Brain microvascular endothelial cell (primary cell): ENCODE data around the gene PPP3CA.

Experiments used
- DNase-seq: peaks from one replicate; pipeline ENCODE4 v3.0.0-alpha.2; 2020
- H3K27ac ChIP-seq: fragments of 250-450 bp; sonication (Bioruptor Pico); 2 replicates; pipeline ENCODE4 v1.5.1; 2020; ENCODE audit warnings: mild to moderate bottlenecking, moderate library complexity
- H3K27me3 ChIP-seq: fragments of 250-450 bp; sonication (Bioruptor Pico); replicated peaks from 2 replicates; pipeline ENCODE4 v1.5.1; 2020; ENCODE audit warnings: mild to moderate bottlenecking
- H3K36me3 ChIP-seq: fragments of 250-450 bp; sonication (Bioruptor Pico); replicated peaks from 2 replicates; pipeline ENCODE4 v1.5.1; 2020; ENCODE audit warnings: mild to moderate bottlenecking
- H3K4me3 ChIP-seq: 2 replicates; pipeline ENCODE4 v1.5.1; 2011; ENCODE audit warnings: low read depth, mild to moderate bottlenecking, control low read depth, low read length, moderate library complexity
- in situ Hi-C: cut with HindIII; loops from 2 replicates; pipeline ENCODE4 v1.10.0; 2017; ENCODE audit warnings: low sequenced_read_pairs, low pct_ligation_motif_present
- TF ChIP-seq, protein P1 (sequence below): IDR thresholded peaks from 2 replicates; pipeline ENCODE4 v1.5.1; 2011; ENCODE audit warnings: low read depth, mild to moderate bottlenecking, moderate library complexity, low read length, control low read depth, inconsistent platforms; ENCODE audit errors: missing control alignments

PPP3CA gene

GRCh38 chr4:101232074-101232776 lies 115.1 kb downstream of the PPP3CA start:
- no peaks in the 10 kb centered on the region for H3K27me3 ChIP-seq
- DNase-seq, result peak; percentile 90
- in situ Hi-C loops, result no loop called here
- no peak overlapping the region for H3K27ac ChIP-seq
- TF ChIP-seq, protein P1, sequence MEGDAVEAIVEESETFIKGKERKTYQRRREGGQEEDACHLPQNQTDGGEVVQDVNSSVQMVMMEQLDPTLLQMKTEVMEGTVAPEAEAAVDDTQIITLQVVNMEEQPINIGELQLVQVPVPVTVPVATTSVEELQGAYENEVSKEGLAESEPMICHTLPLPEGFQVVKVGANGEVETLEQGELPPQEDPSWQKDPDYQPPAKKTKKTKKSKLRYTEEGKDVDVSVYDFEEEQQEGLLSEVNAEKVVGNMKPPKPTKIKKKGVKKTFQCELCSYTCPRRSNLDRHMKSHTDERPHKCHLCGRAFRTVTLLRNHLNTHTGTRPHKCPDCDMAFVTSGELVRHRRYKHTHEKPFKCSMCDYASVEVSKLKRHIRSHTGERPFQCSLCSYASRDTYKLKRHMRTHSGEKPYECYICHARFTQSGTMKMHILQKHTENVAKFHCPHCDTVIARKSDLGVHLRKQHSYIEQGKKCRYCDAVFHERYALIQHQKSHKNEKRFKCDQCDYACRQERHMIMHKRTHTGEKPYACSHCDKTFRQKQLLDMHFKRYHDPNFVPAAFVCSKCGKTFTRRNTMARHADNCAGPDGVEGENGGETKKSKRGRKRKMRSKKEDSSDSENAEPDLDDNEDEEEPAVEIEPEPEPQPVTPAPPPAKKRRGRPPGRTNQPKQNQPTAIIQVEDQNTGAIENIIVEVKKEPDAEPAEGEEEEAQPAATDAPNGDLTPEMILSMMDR, result no peak
- no peak overlapping the region for H3K4me3 ChIP-seq
- H3K36me3 ChIP-seq, result no peaks in the 10 kb centered on the region

GRCh38 chr4:101230801-101231426 lies 116.4 kb downstream of the PPP3CA start:
- Histone ChIP-seq H3K27me3 (no peaks in the 10 kb centered on the region), H3K27ac (no peak overlapping the region), H3K36me3 (no peaks in the 10 kb centered on the region), H3K4me3 (no peak overlapping the region)
- DNase-seq, result no peak
- in situ Hi-C loops, result no loop called here
- TF ChIP-seq, protein P1, result peak; percentile 44

GRCh38 chr4:101229116-101229515 lies 118.2 kb downstream of the PPP3CA start:
- in situ Hi-C loops, result no loop called here
- Histone ChIP-seq H3K36me3 (no peaks in the 10 kb centered on the region), H3K27ac (no peak overlapping the region), H3K27me3 (no peaks in the 10 kb centered on the region), H3K4me3 (no peak overlapping the region)
- DNase-seq, result peak; percentile 25
- TF ChIP-seq, protein P1, result no peak

DNA sequence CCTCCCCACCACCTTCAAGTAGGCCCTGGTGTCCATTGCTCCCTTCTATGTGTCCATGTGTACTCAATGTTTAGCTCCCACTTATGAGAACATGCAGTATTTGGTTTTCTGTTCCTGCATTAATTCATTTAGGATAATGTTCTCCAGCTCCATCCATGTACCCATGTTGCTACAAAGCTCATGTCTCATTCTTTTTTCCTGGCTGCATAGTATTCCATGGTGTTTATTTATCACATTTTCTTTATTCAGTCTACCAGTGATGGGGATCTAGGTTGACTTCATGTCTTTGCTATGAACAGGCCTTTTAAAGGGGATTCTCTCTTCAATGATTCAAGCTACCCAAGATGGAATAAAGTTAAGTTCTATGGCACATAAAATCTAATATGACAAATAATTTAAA lies 119.6 kb downstream of the PPP3CA start:
- no peaks in the 10 kb centered on the region for H3K27me3 ChIP-seq
- TF ChIP-seq, protein P1, result no peak
- no peak overlapping the region for H3K4me3 ChIP-seq
- DNase-seq, result no peak
- H3K36me3 ChIP-seq, result no peaks in the 10 kb centered on the region
- in situ Hi-C loops, result no loop called here
- no peak overlapping the region for H3K27ac ChIP-seq

DNA sequence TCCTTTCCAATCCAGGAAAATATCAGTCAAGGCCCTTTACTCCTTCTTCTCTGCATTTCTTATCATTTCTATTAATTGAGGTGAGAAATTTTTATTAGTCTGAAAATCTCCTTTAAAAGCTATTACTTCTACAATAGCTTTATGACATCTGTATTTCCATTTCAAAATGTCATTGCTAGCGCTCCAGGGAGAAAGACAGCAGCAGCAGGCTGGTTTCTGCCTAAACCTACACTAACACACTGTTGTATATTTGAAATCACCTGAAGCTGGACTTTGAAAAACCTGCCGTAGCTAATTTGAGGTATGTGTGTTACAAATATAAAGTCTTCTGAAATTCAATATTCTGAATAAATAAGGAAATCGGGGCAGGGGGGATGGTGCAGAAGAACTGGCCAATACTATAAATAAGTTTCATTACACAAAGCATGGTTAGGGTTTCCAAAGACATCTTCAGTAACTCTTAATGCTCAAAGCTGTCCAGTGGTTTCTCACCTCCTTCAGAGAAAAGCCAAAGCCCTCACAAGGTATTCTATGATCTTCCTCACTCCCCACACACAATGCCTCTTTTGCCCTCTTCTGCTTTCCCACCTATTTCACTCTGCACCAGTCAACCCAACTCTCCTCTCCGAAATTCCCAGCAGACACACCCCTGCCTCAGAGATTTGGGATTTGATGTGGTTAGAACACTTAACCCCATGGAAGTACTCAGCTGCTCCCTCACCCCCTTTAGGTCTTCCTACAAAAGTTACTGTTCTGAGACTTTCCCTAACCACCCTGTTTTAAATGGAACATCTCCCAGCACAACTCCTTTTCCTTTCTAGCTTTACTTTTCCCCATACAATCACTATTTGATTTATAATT lies 122.7 kb downstream of the PPP3CA start:
- Histone ChIP-seq H3K4me3 (no peak overlapping the region), H3K27me3 (no peaks in the 10 kb centered on the region), H3K27ac (no peak overlapping the region), H3K36me3 (no peaks in the 10 kb centered on the region)
- TF ChIP-seq, protein P1, result no peak
- DNase-seq, result no peak
- in situ Hi-C loops, result no loop called here
